Ishikawa (cell line): ENCODE measurements around the gene ZMYND15.

Source experiments
- CEBPB ChIP-seq: IDR thresholded peaks from 2 replicates; pipeline ENCODE4 v1.6.1; 2012
- CREB1 ChIP-seq: IDR thresholded peaks from 2 replicates; pipeline ENCODE4 v1.6.1; 2012; ENCODE audit warnings: low read depth
- EGR1 ChIP-seq: IDR thresholded peaks from 2 replicates; pipeline ENCODE4 v1.6.1; 2012
- EP300 ChIP-seq: IDR thresholded peaks from 2 replicates; pipeline ENCODE4 v1.6.1; 2012; ENCODE audit warnings: borderline replicate concordance
- FOXM1 ChIP-seq: IDR thresholded peaks from 2 replicates; pipeline ENCODE4 v1.6.1; 2012; ENCODE audit warnings: low read depth, borderline replicate concordance
- NFIC ChIP-seq: IDR thresholded peaks from 2 replicates; pipeline ENCODE4 v1.6.1; 2012
- RAD21 ChIP-seq: IDR thresholded peaks from 2 replicates; pipeline ENCODE4 v1.6.1; 2012; ENCODE audit warnings: low read depth
- TAF1 ChIP-seq: IDR thresholded peaks from 2 replicates; pipeline ENCODE4 v1.6.1; 2012; ENCODE audit warnings: low read depth, mild to moderate bottlenecking
- TCF12 ChIP-seq: IDR thresholded peaks from 2 replicates; pipeline ENCODE4 v1.6.1; 2012; ENCODE audit warnings: low read depth
- TEAD4 ChIP-seq: IDR thresholded peaks from 2 replicates; pipeline ENCODE4 v1.6.1; 2012
- YY1 ChIP-seq: IDR thresholded peaks from 2 replicates; pipeline ENCODE4 v1.6.1; 2012; ENCODE audit warnings: low read depth
- ZBTB7A ChIP-seq: IDR thresholded peaks from 2 replicates; pipeline ENCODE4 v1.6.1; 2012; ENCODE audit warnings: low read depth
- TF ChIP-seq, protein P1 (sequence below): IDR thresholded peaks from 2 replicates; pipeline ENCODE4 v1.6.1; 2012; ENCODE audit warnings: low read depth, mild to moderate bottlenecking
- TF ChIP-seq, protein P2 (sequence below): IDR thresholded peaks from 2 replicates; pipeline ENCODE4 v1.6.1; 2012
- TF ChIP-seq, protein P3 (sequence below): IDR thresholded peaks from 2 replicates; pipeline ENCODE4 v1.6.1; 2012

The ZMYND15 gene

DNA sequence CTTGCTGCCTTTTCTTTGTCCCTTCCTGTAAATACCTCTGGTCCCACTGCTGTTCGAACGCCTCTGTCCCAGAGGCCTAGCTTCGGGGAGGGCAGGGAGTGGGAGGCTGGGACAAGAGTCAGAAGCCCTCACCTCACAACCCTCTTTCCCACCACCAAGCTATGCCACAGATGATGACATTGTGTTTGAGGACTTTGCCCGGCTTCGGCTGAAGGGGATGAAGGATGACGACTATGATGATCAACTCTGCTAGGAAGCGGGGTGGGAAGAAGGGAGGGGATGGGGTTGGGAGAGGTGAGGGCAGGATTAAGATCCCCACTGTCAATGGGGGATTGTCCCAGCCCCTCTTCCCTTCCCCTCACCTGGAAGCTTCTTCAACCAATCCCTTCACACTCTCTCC, 18.8 kb upstream of the ZMYND15 start:
- TF ChIP-seq FOXM1 (no peak), CEBPB (no peak), ZBTB7A (no peak), RAD21 (no peak), EGR1 (no peak), TEAD4 (no peak), YY1 (no peak)
- TF ChIP-seq, protein P1, sequence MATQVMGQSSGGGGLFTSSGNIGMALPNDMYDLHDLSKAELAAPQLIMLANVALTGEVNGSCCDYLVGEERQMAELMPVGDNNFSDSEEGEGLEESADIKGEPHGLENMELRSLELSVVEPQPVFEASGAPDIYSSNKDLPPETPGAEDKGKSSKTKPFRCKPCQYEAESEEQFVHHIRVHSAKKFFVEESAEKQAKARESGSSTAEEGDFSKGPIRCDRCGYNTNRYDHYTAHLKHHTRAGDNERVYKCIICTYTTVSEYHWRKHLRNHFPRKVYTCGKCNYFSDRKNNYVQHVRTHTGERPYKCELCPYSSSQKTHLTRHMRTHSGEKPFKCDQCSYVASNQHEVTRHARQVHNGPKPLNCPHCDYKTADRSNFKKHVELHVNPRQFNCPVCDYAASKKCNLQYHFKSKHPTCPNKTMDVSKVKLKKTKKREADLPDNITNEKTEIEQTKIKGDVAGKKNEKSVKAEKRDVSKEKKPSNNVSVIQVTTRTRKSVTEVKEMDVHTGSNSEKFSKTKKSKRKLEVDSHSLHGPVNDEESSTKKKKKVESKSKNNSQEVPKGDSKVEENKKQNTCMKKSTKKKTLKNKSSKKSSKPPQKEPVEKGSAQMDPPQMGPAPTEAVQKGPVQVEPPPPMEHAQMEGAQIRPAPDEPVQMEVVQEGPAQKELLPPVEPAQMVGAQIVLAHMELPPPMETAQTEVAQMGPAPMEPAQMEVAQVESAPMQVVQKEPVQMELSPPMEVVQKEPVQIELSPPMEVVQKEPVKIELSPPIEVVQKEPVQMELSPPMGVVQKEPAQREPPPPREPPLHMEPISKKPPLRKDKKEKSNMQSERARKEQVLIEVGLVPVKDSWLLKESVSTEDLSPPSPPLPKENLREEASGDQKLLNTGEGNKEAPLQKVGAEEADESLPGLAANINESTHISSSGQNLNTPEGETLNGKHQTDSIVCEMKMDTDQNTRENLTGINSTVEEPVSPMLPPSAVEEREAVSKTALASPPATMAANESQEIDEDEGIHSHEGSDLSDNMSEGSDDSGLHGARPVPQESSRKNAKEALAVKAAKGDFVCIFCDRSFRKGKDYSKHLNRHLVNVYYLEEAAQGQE = no peak

DNA sequence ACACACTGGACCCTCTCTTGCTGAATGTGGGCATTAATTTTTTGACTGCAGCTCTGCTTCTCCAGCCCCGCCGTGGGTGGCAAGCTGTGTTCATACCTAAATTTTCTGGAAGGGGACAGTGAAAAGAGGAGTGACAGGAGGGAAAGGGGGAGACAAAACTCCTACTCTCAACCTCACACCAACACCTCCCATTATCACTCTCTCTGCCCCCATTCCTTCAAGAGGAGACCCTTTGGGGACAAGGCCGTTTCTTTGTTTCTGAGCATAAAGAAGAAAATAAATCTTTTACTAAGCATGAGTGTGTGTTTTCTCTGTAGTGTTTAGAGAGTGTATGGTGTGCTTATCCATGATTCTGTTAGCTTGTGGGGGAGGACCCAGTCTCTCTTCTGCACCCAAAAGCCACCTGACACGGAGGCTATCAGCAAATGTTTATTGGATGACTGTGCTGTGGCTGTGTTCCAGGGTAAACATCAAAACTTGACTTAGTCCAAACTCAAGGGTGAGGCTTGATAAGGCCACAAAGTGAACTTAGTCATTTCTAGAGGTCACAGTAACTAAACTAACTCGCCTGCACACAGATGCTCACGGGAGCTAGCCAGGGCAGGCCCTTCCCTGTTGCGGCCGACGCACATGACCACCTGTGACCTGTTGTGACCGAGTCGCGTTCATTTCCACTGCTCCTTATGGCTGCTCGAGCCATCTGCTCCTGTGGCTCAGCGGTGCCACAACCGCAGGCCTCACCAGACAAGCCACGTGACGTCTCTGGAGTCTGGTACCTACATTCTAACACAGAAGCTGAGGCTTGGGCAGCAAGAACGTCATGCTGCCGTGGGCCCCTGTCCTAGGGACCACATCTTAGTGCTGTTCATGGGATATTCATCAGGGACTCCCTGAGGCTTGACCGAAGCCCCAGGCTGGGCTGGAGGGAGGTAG, 18.2 kb upstream of the ZMYND15 start:
- TF ChIP-seq EP300 (no peak), ZBTB7A (no peak), TAF1 (no peak), CEBPB (no peak), YY1 (no peak)
- TF ChIP-seq, protein P1 = no peak
- TF ChIP-seq, protein P2, sequence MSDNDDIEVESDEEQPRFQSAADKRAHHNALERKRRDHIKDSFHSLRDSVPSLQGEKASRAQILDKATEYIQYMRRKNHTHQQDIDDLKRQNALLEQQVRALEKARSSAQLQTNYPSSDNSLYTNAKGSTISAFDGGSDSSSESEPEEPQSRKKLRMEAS = no peak

DNA sequence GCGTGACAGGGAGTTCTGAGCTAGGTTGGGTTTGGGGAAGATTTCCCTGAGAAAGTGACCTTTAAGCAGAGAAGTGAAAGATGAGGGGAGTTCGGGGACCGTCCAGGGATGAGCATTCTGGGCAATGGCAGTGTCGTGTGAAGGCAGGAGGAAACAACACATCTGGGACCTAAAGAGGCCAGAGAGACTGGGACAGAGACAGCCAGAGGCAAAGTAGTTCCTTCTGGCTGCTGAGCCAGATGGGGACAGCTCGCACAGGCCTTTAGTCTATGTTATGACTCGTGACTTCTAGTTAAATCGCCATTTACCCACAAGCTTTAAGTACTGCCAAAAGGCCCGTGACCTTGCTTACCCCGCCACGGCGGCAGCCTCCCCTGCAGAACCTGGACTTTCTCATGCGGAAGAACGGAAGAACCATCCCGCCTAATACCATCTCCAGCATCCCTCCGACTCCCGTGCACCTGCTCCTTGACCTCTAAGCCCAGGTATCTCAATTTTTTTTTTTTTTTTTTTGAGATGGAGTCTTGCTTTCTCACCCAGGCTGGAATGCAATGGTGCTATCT, 16.9 kb upstream of the ZMYND15 start:
- TF ChIP-seq TCF12 (no peak), NFIC (no peak), RAD21 (no peak), CEBPB (no peak), ZBTB7A (no peak), EP300 (no peak), FOXM1 (no peak), TEAD4 (no peak), EGR1 (no peak), YY1 (no peak), TAF1 (no peak), CREB1 (no peak)
- TF ChIP-seq, protein P1 = no peak
- TF ChIP-seq, protein P3, sequence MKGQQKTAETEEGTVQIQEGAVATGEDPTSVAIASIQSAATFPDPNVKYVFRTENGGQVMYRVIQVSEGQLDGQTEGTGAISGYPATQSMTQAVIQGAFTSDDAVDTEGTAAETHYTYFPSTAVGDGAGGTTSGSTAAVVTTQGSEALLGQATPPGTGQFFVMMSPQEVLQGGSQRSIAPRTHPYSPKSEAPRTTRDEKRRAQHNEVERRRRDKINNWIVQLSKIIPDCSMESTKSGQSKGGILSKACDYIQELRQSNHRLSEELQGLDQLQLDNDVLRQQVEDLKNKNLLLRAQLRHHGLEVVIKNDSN = no peak
- TF ChIP-seq, protein P2 = no peak

DNA sequence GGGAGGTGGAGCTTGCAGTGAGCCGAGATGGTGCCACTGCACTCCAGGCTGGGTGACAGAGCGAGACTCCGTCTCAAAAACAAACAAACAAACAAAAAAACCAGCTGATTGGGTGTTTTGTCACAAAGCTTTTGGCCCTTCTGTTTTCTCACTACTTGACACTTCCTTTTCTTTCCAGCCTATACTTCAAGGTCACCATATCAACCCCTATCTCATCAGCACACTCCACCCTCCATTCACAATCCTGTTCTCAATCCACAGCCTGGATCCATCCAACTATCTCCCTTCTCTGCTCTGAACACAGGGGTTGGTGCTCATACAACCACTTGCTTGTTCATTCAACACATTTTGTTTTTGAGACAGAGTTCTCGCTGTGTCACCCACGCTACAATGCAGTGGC, 15.0 kb upstream of the ZMYND15 start:
- TF ChIP-seq ZBTB7A (no peak), RAD21 (no peak), TCF12 (no peak), FOXM1 (no peak), EP300 (no peak), NFIC (no peak), EGR1 (no peak), CEBPB (no peak), CREB1 (no peak), YY1 (no peak), TAF1 (no peak), TEAD4 (no peak)
- TF ChIP-seq, protein P3 = no peak
- TF ChIP-seq, protein P1 = no peak
- TF ChIP-seq, protein P2 = no peak
